GM12801 (cell line): ENCODE measurements around the gene GABBR2.

Source experiments
- TF ChIP-seq, protein P1 (sequence below): IDR thresholded peaks from one replicate; pipeline ENCODE4 v1.5.1; 2011; ENCODE audit warnings: control low read depth; ENCODE audit not compliant: insufficient read length; ENCODE audit errors: extremely low read depth

The GABBR2 gene

DNA sequence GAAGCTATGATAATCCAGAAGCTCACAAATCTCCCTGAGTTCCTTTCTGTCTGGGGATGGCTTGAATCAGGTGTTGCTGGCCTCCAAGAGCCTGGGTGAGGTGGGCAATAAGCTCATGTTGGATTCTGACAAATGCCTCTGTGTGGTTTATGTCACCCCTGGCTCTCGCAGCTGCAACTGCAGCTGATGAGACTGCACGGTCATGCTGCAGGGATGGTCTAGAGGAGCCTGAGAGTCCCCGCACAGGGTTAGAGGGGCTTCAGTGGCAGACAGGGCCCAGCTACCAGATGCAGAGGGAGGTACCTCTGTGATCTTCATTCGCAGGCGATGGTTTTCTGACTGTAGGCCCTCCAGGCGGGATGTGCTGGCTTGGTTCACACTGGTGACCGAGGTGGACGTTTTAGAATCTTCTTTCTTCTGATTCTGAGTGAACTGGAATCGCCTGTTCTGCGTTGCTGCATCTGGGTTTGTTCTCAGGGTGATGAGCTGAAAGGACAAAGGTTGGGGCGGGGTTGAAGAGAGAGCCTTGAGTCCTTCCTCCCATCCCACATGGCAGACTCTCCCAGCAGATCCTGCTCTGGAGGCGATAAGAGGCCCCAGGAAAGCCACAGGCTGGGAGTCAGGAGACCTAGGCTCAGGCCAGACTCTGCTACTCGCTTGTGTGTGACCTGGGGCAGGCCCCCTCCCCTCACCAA lies 405.6 kb downstream of the GABBR2 start:
- TF ChIP-seq, protein P1, sequence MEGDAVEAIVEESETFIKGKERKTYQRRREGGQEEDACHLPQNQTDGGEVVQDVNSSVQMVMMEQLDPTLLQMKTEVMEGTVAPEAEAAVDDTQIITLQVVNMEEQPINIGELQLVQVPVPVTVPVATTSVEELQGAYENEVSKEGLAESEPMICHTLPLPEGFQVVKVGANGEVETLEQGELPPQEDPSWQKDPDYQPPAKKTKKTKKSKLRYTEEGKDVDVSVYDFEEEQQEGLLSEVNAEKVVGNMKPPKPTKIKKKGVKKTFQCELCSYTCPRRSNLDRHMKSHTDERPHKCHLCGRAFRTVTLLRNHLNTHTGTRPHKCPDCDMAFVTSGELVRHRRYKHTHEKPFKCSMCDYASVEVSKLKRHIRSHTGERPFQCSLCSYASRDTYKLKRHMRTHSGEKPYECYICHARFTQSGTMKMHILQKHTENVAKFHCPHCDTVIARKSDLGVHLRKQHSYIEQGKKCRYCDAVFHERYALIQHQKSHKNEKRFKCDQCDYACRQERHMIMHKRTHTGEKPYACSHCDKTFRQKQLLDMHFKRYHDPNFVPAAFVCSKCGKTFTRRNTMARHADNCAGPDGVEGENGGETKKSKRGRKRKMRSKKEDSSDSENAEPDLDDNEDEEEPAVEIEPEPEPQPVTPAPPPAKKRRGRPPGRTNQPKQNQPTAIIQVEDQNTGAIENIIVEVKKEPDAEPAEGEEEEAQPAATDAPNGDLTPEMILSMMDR = no peak

DNA sequence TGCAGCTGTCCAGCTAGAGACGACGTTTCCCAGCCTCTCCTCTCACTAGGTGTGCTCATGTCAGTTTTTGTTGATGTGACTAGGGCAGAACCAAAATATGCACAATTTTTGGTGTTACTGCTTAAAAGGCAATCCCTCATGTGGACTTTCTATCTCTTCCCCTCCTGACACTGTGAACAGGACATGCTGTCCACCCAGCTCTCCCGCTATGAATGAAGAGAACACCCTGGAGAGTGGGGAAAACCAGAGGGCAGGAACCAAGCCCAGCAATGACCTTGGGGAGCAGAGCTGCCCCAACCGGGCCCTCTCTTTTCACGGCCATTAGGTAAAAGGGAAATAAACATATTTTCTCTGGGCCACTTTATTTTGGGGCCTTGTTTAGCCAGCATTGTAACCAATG lies 406.6 kb downstream of the GABBR2 start:
- TF ChIP-seq, protein P1 = no peak

DNA sequence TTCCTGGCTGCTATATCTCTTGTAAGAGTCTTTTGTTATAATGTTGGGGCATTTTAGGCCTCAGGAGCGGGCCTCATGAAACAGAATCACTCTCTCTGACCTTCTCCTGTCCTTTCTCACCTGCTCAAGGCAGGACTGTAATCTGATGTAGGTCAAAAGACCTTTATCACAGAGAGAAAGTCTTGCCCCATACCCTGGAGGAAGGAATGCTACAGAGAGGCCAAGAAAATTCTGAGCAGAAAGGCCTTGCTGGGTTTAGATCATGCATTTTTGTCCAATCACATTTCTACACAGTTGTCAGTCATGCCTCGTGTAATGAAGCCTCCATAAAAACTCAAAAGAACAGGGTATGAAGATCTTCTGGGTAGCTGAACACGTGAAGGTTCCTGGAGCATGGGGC lies 408.1 kb downstream of the GABBR2 start:
- TF ChIP-seq, protein P1 = no peak

- TF ChIP-seq, protein P1 = no peak
Observed at GRCh38 chr9:98298476-98298875, 410.3 kb downstream of the GABBR2 start.

DNA sequence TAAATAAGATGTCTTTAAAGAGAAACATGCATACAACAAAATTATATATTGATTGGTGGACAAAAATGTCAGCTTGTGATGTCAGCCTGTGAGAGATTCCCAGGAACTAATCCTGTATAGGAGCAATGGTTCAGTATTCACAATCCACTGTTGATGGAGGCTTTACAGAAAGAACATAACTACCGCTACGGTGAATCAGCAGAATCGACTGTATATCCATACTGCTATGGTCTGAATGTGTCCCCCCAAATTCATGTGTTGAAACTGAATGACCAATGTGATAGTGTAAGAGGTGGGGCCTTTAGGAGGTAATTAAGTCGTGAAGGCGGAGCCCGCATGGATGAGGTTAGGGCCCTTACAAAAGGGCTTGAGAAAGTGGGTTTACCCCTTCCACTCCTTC lies 412.9 kb downstream of the GABBR2 start:
- TF ChIP-seq, protein P1 = no peak

DNA sequence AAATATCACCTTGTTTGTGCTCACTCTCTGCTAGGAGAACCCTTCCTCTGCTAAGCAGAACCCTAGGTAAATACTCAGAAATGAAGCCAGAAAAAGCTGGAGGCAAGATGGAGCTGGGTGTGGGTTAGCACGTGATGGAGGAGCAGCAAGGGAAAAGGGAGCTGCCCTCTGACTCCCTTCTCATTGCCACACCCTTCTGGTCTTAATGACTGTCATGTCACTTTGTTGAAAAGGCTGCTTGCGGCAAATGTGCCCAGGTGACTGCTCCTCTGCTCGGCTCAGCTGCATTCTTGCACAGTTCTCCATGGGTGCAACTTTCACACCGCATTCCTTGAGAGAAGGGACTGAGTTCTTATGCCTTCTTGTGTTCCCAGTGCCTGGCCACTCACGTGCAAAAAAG lies 416.9 kb downstream of the GABBR2 start:
- TF ChIP-seq, protein P1 = no peak

- TF ChIP-seq, protein P1 = no peak
Observed at GRCh38 chr9:98290411-98290810, 418.3 kb downstream of the GABBR2 start.
